Osteoblast (primary cell): ENCODE results near the gene SERPINH1. TPM values are rescaled to one million over a fixed set of nuclear protein-coding genes. Genes with fewer than 3 reads are reported as not detected.

Experiments
- DNase-seq: peaks from one replicate; pipeline ENCODE4 v3.0.0; 2011; ENCODE audit warnings: low spot score, mixed read lengths; ENCODE audit not compliant: insufficient read length; ENCODE audit errors: missing footprints
- H2AFZ ChIP-seq: 2 replicates; pipeline ENCODE4 v1.6.0; 2011; ENCODE audit warnings: mild to moderate bottlenecking, low read length
- H3K27ac ChIP-seq: 2 replicates; pipeline ENCODE4 v1.5.1; 2011; ENCODE audit warnings: mild to moderate bottlenecking, low read depth, low read length, moderate library complexity
- H3K27me3 ChIP-seq: 2 replicates; pipeline ENCODE4 v1.6.0; 2012; ENCODE audit warnings: mild to moderate bottlenecking, control low read depth, inconsistent platforms, low read length, moderate library complexity; ENCODE audit not compliant: insufficient read depth
- H3K36me3 ChIP-seq: 2 replicates; pipeline ENCODE4 v1.5.1; 2011; ENCODE audit warnings: mild to moderate bottlenecking, low read length, control low read depth, moderate library complexity; ENCODE audit not compliant: insufficient read depth
- H3K4me1 ChIP-seq: 2 replicates; pipeline ENCODE4 v1.5.1; 2011; ENCODE audit warnings: mild to moderate bottlenecking, low read length, control low read depth, moderate library complexity; ENCODE audit not compliant: insufficient read depth
- H3K4me2 ChIP-seq: 2 replicates; pipeline ENCODE4 v1.6.0; 2011; ENCODE audit warnings: mild to moderate bottlenecking, low read length; ENCODE audit not compliant: insufficient read depth
- H3K4me3 ChIP-seq: fragments of 200-600 bp; sonication (generic); 3 replicates; pipeline ENCODE4 v1.5.1; 2012; ENCODE audit warnings: mild to moderate bottlenecking, low read length, inconsistent platforms; ENCODE audit not compliant: insufficient read depth
- H3K79me2 ChIP-seq: 2 replicates; pipeline ENCODE4 v1.6.0; 2012; ENCODE audit warnings: mild to moderate bottlenecking, low read length, control low read depth, inconsistent platforms; ENCODE audit not compliant: insufficient read depth
- H3K9me3 ChIP-seq: 2 replicates; pipeline ENCODE4 v1.5.1; 2011; ENCODE audit warnings: low read depth, low read length, control low read depth
- H4K20me1 ChIP-seq: 2 replicates; pipeline ENCODE4 v1.6.0; 2012; ENCODE audit warnings: mild to moderate bottlenecking, low read length, control low read depth; ENCODE audit not compliant: insufficient read depth
- total RNA-seq: library from RNA; depleted of rRNA; stranded (reverse); fragments of >200 nt; gene quantifications from 2 replicates; pipeline ENCODE4 v1.2.3, GENCODE V29; 2012
- TF ChIP-seq, protein P1 (sequence below): IDR thresholded peaks from 2 replicates; pipeline ENCODE4 v1.5.1; 2011; ENCODE audit warnings: mild to moderate bottlenecking, low read depth, low read length, moderate library complexity; ENCODE audit errors: extremely low read depth

SERPINH1 gene
- total RNA-seq, 1 donor, result 1,318 TPM

DNA sequence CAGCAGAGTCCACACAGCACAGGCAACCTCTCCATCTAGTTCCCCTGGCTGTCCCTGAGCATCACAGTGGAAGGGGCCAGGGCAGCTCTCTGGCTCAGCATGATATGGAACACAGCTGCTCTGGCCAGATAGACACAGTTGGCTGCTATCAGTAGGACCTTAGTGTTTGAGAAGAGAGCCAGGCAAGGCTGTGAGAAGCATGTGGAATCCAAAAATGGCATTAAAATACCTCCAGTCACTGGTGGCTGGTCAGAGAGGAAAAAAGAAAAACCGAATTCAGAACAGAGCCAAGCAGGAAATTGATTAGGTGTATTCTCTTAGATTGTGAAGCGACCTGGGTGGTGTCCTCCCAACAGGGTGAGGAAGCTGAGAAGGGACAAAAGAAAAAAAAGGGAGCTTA lies 27.9 kb downstream of the SERPINH1 start:
- Histone ChIP-seq H3K4me1 (no peaks in the 10 kb centered on the region), H3K79me2 (no peaks in the 10 kb centered on the region), H3K9me3 (no peaks in the 10 kb centered on the region), H3K27me3 (peaks cover under 1% of the 10 kb centered on the region), H3K36me3 (no peaks in the 10 kb centered on the region), H3K4me2 (no peak overlapping the region), H3K4me3 (no peak overlapping the region), H3K27ac (no peak overlapping the region), H2AFZ (no peak overlapping the region), H4K20me1 (no peaks in the 10 kb centered on the region)
- TF ChIP-seq, protein P1, sequence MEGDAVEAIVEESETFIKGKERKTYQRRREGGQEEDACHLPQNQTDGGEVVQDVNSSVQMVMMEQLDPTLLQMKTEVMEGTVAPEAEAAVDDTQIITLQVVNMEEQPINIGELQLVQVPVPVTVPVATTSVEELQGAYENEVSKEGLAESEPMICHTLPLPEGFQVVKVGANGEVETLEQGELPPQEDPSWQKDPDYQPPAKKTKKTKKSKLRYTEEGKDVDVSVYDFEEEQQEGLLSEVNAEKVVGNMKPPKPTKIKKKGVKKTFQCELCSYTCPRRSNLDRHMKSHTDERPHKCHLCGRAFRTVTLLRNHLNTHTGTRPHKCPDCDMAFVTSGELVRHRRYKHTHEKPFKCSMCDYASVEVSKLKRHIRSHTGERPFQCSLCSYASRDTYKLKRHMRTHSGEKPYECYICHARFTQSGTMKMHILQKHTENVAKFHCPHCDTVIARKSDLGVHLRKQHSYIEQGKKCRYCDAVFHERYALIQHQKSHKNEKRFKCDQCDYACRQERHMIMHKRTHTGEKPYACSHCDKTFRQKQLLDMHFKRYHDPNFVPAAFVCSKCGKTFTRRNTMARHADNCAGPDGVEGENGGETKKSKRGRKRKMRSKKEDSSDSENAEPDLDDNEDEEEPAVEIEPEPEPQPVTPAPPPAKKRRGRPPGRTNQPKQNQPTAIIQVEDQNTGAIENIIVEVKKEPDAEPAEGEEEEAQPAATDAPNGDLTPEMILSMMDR, result no peak
- DNase-seq, result no peak

DNA sequence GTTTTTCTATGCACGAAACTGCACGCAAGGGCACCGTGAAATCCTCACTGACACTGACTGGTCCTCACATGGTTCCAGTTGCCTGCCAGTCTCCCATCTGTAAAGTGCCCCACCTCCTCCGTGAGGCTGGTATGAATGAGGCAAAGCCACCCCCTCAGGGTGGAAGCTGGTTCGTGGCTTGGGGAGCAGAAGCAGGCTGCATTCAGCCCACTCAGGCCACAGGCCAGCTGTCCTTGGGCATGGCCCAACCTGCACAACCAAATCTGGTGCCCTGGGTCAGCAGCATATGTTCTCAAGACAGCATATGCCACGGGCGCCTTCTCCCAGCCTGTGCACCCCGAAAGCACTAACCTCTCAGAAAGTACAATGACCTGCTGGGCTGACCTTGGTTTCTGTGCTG lies 29.3 kb downstream of the SERPINH1 start:
- Histone ChIP-seq H3K4me1 (no peaks in the 10 kb centered on the region), H3K79me2 (no peaks in the 10 kb centered on the region), H3K4me2 (no peak overlapping the region), H2AFZ (no peak overlapping the region), H3K4me3 (no peak overlapping the region), H3K27me3 (peaks cover 7% of the 10 kb centered on the region), H3K27ac (no peak overlapping the region), H3K9me3 (no peaks in the 10 kb centered on the region), H3K36me3 (no peaks in the 10 kb centered on the region), H4K20me1 (no peaks in the 10 kb centered on the region)
- no peak for DNase-seq
- TF ChIP-seq, protein P1, result no peak

DNA sequence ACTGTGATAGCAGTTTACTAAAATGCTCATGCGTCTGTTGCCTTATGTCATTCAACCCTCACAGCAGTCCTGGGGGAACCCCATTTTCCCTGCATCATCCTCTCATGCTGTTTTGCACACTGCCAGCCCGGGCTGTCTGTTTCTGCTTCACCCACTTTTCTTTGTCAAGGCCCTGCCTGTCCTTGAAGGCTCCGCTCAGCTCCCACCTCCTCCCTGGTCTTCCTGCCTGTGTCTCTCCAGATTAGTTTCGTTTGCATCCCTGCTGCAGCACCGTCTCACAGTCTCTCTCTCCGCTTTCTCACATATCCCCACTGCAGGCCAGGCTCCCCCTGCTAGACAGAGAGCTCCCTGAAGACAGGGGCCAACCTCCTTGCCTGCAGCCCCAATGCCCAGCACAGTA lies 29.9 kb downstream of the SERPINH1 start:
- no peaks in the 10 kb centered on the region for H3K4me1 ChIP-seq
- H3K9me3 ChIP-seq, result no peaks in the 10 kb centered on the region
- no peak overlapping the region for H3K4me2 ChIP-seq
- TF ChIP-seq, protein P1, result no peak
- peaks cover 7% of the 10 kb centered on the region for H3K27me3 ChIP-seq
- no peak overlapping the region for H2AFZ ChIP-seq
- no peak overlapping the region for H3K4me3 ChIP-seq
- no peak for DNase-seq
- H3K36me3 ChIP-seq, result no peaks in the 10 kb centered on the region
- no peaks in the 10 kb centered on the region for H4K20me1 ChIP-seq
- no peaks in the 10 kb centered on the region for H3K79me2 ChIP-seq
- H3K27ac ChIP-seq, result no peak overlapping the region

DNA sequence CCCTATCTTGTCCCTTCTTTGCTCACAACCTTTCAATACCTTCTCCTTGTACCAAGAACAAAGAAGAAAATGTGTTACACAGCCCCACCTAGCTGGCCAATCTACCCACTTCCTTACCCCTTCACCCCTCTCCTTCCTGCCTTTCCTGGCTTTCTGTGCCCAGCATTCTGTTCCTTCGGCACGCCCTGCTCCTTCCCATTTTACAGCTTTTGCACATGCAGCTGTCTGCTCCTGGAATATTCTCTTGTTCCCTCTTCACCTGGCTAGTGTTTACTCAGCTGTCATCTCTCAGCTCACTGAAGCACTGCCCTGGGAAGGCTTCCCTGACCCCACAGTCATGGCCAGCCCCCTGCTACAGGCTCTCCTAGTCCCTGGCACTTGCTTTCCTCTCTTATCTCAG lies 30.7 kb downstream of the SERPINH1 start:
- H3K79me2 ChIP-seq, result no peaks in the 10 kb centered on the region
- H3K27ac ChIP-seq, result no peak overlapping the region
- no peak for DNase-seq
- no peaks in the 10 kb centered on the region for H3K36me3 ChIP-seq
- H3K4me2 ChIP-seq, result no peak overlapping the region
- peaks cover 7% of the 10 kb centered on the region for H3K27me3 ChIP-seq
- no peak overlapping the region for H2AFZ ChIP-seq
- TF ChIP-seq, protein P1, result no peak
- no peaks in the 10 kb centered on the region for H4K20me1 ChIP-seq
- H3K9me3 ChIP-seq, result no peaks in the 10 kb centered on the region
- H3K4me3 ChIP-seq, result no peak overlapping the region
- no peaks in the 10 kb centered on the region for H3K4me1 ChIP-seq
